Urinary bladder (tissue), 4 donors: ENCODE results near the gene FPGS. TPM values are rescaled to one million over a fixed set of nuclear protein-coding genes. Genes with fewer than 3 reads are reported as not detected.

ENCODE experiments used
- DNase-seq: peaks from one replicate; pipeline ENCODE4 v3.0.0-alpha.2; 2015; ENCODE audit errors: extremely low spot score
- H3K27ac ChIP-seq: one replicate; pipeline ENCODE4 v1.5.1; 2013; ENCODE audit warnings: low read depth, mild to moderate bottlenecking, moderate library complexity
- H3K36me3 ChIP-seq: one replicate; pipeline ENCODE4 v1.6.1; 2013; ENCODE audit warnings: mild to moderate bottlenecking, moderate library complexity; ENCODE audit not compliant: insufficient read depth
- H3K4me1 ChIP-seq: one replicate; pipeline ENCODE4 v1.6.1; 2013; ENCODE audit warnings: mild to moderate bottlenecking, moderate library complexity; ENCODE audit not compliant: insufficient read depth
- H3K4me3 ChIP-seq: one replicate; pipeline ENCODE4 v1.5.1; 2013; ENCODE audit warnings: low read depth, low read length
- WGBS: extraction: QIAGEN DNeasy Blood & Tissue Kit; methylation state at CpG from one replicate; pipeline ENCODE4 v1.1.7; 2013; 5-methylcytosine and 5-hydroxymethylcytosine counted together
- polyA plus RNA-seq: library from polyadenylated mRNA; stranded (reverse); fragments of 200-250 nt; gene quantifications from one replicate; pipeline ENCODE4 v1.2.3, GENCODE V29; 2013
- total RNA-seq: library from RNA; depleted of rRNA; stranded (reverse); fragments of >200 nt; gene quantifications from one replicate; pipeline ENCODE4 v1.2.3, GENCODE V29; 2014
- donor health status: healthy with polysubstance abuse.
- donor health status: healthy.

Gene FPGS
- total and polyA plus RNA-seq, 2 donors, result 18.6 to 57.7 TPM

- Histone ChIP-seq H3K36me3 (no peaks in the 10 kb centered on the region), H3K4me3 (peak overlapping the region; percentile 68), H3K4me1 (no peaks in the 10 kb centered on the region), H3K27ac (peak overlapping the region; percentile 76)
- no peak for DNase-seq
- 20% methylated on average over 10 of the region's 10 CpGs for WGBS
Observed at GRCh38 chr9:127801955-127802575, 617 bp upstream of the FPGS start.

- DNase-seq, result no peak
- Histone ChIP-seq H3K4me3 (peak overlapping the region; percentile 68), H3K27ac (peak overlapping the region; percentile 97), H3K4me1 (no peaks in the 10 kb centered on the region), H3K36me3 (peaks cover 4% of the 10 kb centered on the region)
- WGBS, result 48% methylated on average over 18 of the region's 18 CpGs
Observed at GRCh38 chr9:127803507-127804352, 1.0 kb downstream of the FPGS start.

- WGBS, result 85% methylated on average over 8 of the region's 8 CpGs
- H3K27ac ChIP-seq, result no peak overlapping the region
- no peaks in the 10 kb centered on the region for H3K4me1 ChIP-seq
- peaks cover 4% of the 10 kb centered on the region for H3K36me3 ChIP-seq
- no peak overlapping the region for H3K4me3 ChIP-seq
- DNase-seq, result no peak
Observed at GRCh38 chr9:127805620-127806019, 2.9 kb downstream of the FPGS start.

GRCh38 chr9:127806871-127807270 is 4.2 kb downstream of the FPGS start:
- H3K36me3 ChIP-seq, result peaks cover 4% of the 10 kb centered on the region
- no peaks in the 10 kb centered on the region for H3K4me1 ChIP-seq
- 94% methylated on average over 14 of the region's 14 CpGs for WGBS
- no peak overlapping the region for H3K4me3 ChIP-seq
- DNase-seq, result no peak
- H3K27ac ChIP-seq, result no peak overlapping the region

GRCh38 chr9:127808347-127809001 is 5.8 kb downstream of the FPGS start:
- no peak overlapping the region for H3K27ac ChIP-seq
- DNase-seq, result no peak
- H3K36me3 ChIP-seq, result peaks cover 4% of the 10 kb centered on the region
- WGBS, result 91% methylated on average over 17 of the region's 17 CpGs
- H3K4me1 ChIP-seq, result no peaks in the 10 kb centered on the region
- H3K4me3 ChIP-seq, result no peak overlapping the region

- Histone ChIP-seq H3K4me1 (no peaks in the 10 kb centered on the region), H3K36me3 (peaks cover 4% of the 10 kb centered on the region), H3K4me3 (no peak overlapping the region), H3K27ac (no peak overlapping the region)
- WGBS, result 79% methylated on average over 9 of the region's 9 CpGs
- DNase-seq, result no peak
Observed at GRCh38 chr9:127809002-127809539, 6.4 kb downstream of the FPGS start.

GRCh38 chr9:127809540-127810377 is 7.1 kb downstream of the FPGS start:
- no peaks in the 10 kb centered on the region for H3K4me1 ChIP-seq
- H3K27ac ChIP-seq, result no peak overlapping the region
- no peak for DNase-seq
- 33% methylated on average over 56 of the region's 57 CpGs for WGBS
- peaks cover 5% of the 10 kb centered on the region for H3K36me3 ChIP-seq
- H3K4me3 ChIP-seq, result no peak overlapping the region

GRCh38 chr9:127810378-127811187 is 7.9 kb downstream of the FPGS start:
- no peaks in the 10 kb centered on the region for H3K4me1 ChIP-seq
- H3K4me3 ChIP-seq, result no peak overlapping the region
- H3K36me3 ChIP-seq, result peaks cover 5% of the 10 kb centered on the region
- DNase-seq, result no peak
- WGBS, result 97% methylated on average over 10 of the region's 10 CpGs
- no peak overlapping the region for H3K27ac ChIP-seq

GRCh38 chr9:127812011-127812410 is 9.3 kb downstream of the FPGS start:
- 89% methylated on average over 6 of the region's 6 CpGs for WGBS
- H3K36me3 ChIP-seq, result peaks cover 5% of the 10 kb centered on the region

GRCh38 chr9:127812936-127813675 is 10.4 kb downstream of the FPGS start:
- WGBS, result 92% methylated on average over 19 of the region's 19 CpGs
- no peak for DNase-seq
- Histone ChIP-seq H3K36me3 (peaks cover 4% of the 10 kb centered on the region), H3K4me1 (no peaks in the 10 kb centered on the region), H3K4me3 (no peak overlapping the region), H3K27ac (no peak overlapping the region)

More at GRCh38 chr9:127812011-127812410, 9.3 kb downstream of the FPGS start:
- Histone ChIP-seq H3K4me3 (no peak overlapping the region), H3K4me1 (no peaks in the 10 kb centered on the region), H3K27ac (no peak overlapping the region)
- DNase-seq, result no peak

- 71% methylated on average over 9 of the region's 9 CpGs for WGBS
- Histone ChIP-seq H3K4me1 (no peaks in the 10 kb centered on the region), H3K36me3 (peaks cover 2% of the 10 kb centered on the region), H3K4me3 (no peak overlapping the region), H3K27ac (no peak overlapping the region)
- no peak for DNase-seq
Observed at GRCh38 chr9:127813686-127814226, 11.1 kb downstream of the FPGS start.
